ENCODE data around the gene MARVELD3. TPM values are rescaled to one million over a fixed set of nuclear protein-coding genes. Genes with fewer than 3 reads are reported as not detected.

MARVELD3 gene
- total RNA-seq, 1 experiment from 2014 or later: 7.4 TPM

DNA sequence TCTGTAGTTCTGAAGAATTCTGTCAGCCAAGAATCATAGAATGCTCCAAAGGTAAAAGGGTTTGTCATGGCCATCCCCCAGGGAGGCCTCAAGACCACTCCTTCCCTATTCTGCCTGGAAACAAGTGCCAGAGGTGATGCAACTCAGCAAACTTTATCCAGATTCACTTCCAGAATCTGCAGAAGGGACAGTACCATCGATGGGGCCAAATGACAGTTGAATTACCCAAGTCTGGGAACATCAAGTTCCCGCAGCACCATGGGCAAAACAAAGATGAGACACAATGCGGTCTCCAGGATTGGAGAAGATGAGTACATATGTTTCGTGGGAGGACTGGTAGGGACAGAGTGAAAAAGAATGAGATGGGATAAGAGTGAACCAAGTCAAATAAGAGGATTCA, 35.4 kb upstream of the MARVELD3 start:
- Histone ChIP-seq H3K9me2 (replicated peaks; ENCODE audit: low read length) (no peaks in the 10 kb centered on the region), H3K9me3 (ENCODE audit: low read length) (no peaks in the 10 kb centered on the region), H3K4me2 (ENCODE audit: low read length) (no peak overlapping the region), H3K36me3 (ENCODE audit: low read depth, low read length) (no peaks in the 10 kb centered on the region), H3F3A (ENCODE audit: low read length, unreplicated experiment) (no peaks in the 10 kb centered on the region), H3K79me2 (ENCODE audit: low read length) (no peaks in the 10 kb centered on the region), H3K27me3 (ENCODE audit: low read length) (peaks cover 7% of the 10 kb centered on the region), H4K20me1 (ENCODE audit: low read length) (no peaks in the 10 kb centered on the region), H3K9ac (ENCODE audit: low read length) (no peak overlapping the region), H3K4me3 (ENCODE audit: low read length) (no peak overlapping the region), H3K4me1 (ENCODE audit: insufficient read depth, low read length) (no peaks in the 10 kb centered on the region), H2AFZ (ENCODE audit: low read length) (no peak overlapping the region), H3K27ac (ENCODE audit: low read length) (no peak overlapping the region)
- BruUV-seq (replicated peaks): no TSS peak
- DNase-seq (no peak), ATAC-seq (no peak)
- ChIA-PET POLR2A (ENCODE audit: unreplicated experiment) (no interaction called here), CTCF (no interaction called here)
- TF ChIP-seq, protein P1, sequence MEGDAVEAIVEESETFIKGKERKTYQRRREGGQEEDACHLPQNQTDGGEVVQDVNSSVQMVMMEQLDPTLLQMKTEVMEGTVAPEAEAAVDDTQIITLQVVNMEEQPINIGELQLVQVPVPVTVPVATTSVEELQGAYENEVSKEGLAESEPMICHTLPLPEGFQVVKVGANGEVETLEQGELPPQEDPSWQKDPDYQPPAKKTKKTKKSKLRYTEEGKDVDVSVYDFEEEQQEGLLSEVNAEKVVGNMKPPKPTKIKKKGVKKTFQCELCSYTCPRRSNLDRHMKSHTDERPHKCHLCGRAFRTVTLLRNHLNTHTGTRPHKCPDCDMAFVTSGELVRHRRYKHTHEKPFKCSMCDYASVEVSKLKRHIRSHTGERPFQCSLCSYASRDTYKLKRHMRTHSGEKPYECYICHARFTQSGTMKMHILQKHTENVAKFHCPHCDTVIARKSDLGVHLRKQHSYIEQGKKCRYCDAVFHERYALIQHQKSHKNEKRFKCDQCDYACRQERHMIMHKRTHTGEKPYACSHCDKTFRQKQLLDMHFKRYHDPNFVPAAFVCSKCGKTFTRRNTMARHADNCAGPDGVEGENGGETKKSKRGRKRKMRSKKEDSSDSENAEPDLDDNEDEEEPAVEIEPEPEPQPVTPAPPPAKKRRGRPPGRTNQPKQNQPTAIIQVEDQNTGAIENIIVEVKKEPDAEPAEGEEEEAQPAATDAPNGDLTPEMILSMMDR (conservative IDR thresholded peaks at IDR 0.05; ENCODE audit: low read depth, low read length): no peak
- TF ChIP-seq EZH2 (IDR thresholded peaks at IDR 0.05; ENCODE audit: low read length, unreplicated experiment) (no peak), EZH2phosphoT487 (IDR thresholded peaks at IDR 0.05; ENCODE audit: borderline replicate concordance, low read length) (no peak)
- intact Hi-C loops (cut with micrococcal nuclease): no loop called here

DNA sequence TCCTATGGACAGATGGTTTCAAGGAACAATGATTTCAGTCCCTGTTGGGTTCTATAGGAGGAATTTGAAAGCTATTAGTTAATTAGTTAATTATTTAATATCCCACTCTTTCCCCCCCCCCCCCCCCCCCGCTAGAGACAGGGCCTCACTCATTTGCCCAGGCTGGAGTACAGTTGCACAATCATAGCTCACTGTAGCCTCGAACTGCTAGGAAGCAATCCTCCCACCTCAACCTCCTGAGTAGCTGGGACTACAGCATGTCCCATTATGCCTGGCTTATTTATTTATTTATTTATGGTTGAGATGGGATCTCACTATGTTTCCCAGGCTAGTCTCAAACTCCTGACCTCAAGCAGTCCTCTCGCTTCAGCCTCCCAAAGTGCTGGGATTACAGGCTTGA, 34.1 kb upstream of the MARVELD3 start:
- Histone ChIP-seq H3K4me1 (ENCODE audit: insufficient read depth, low read length) (no peaks in the 10 kb centered on the region), H4K20me1 (ENCODE audit: low read length) (no peaks in the 10 kb centered on the region), H3K4me3 (ENCODE audit: low read length) (no peak overlapping the region), H3K27me3 (ENCODE audit: low read length) (peaks cover 7% of the 10 kb centered on the region), H3K9me3 (ENCODE audit: low read length) (no peaks in the 10 kb centered on the region), H3K36me3 (ENCODE audit: low read depth, low read length) (no peaks in the 10 kb centered on the region), H3K27ac (ENCODE audit: low read length) (no peak overlapping the region), H2AFZ (ENCODE audit: low read length) (no peak overlapping the region), H3K9me2 (replicated peaks; ENCODE audit: low read length) (no peaks in the 10 kb centered on the region), H3K4me2 (ENCODE audit: low read length) (no peak overlapping the region), H3K9ac (ENCODE audit: low read length) (no peak overlapping the region), H3K79me2 (ENCODE audit: low read length) (no peaks in the 10 kb centered on the region), H3F3A (ENCODE audit: low read length, unreplicated experiment) (no peaks in the 10 kb centered on the region)
- TF ChIP-seq, protein P1 (conservative IDR thresholded peaks at IDR 0.05; ENCODE audit: low read depth, low read length): no peak
- no peak for TF ChIP-seq EZH2 (IDR thresholded peaks at IDR 0.05; ENCODE audit: low read length, unreplicated experiment)
- no peak for TF ChIP-seq EZH2phosphoT487 (IDR thresholded peaks at IDR 0.05; ENCODE audit: borderline replicate concordance, low read length)
- no TSS peak for BruUV-seq (replicated peaks)
- ATAC-seq (no peak), DNase-seq (no peak)
- ChIA-PET POLR2A (ENCODE audit: unreplicated experiment) (no interaction called here), CTCF (no interaction called here)
- intact Hi-C loops (cut with micrococcal nuclease): no loop called here

DNA sequence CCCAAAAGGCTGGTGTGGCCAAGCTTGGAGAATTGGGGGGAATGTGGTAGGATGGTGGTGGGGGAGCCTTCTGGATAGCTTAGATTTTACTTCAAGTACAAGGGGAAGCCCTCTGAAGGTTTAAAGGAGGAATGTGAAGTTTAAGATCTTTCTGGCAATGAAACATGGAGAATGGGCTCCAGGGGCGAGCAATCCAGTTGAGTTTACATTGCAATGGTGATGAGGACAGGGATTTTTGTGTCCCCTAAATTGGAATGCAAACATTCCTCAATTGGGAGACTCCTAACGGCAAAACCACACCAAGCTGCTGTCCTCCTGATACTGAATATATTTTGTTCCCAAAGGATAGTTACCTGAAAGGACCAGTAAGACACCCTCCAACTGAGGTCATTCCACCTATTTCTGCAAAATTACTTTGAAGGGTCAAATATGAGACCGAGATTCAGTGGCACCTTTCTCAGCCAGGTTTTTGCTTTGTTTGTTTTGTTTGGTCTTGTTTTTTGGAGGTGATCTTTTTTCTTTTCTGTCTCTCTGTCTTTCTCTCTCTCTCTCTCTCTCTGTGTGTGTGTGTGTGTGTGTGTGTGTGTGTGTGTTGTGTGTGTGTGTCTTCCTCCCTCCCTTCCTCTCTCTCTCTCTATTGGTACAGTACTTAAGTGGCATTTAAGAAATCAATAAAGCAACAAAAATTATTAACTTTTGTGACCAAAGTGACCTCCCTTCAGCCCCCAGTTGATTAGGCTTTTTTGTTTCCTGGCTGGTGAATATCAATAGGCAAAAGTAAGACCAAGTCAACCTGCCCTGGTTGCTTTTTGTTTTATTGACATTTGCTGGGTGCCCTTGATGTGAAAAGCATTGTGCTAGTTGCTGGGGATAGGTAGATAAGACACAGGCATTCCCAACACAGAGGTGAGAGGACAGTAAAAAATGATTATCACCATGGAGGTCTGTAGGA, 32.7 kb upstream of the MARVELD3 start:
- CTCF ChIA-PET: no interaction called here
- H3K27me3 ChIP-seq (ENCODE audit: low read length): no peaks in the 10 kb centered on the region
- no TSS peak for BruUV-seq (replicated peaks)
- no peak for DNase-seq
- H3K9me3 ChIP-seq (ENCODE audit: low read length): no peaks in the 10 kb centered on the region
- no peak overlapping the region for H3K9ac ChIP-seq (ENCODE audit: low read length)
- H3K4me1 ChIP-seq (ENCODE audit: insufficient read depth, low read length): no peaks in the 10 kb centered on the region
- no peaks in the 10 kb centered on the region for H3F3A ChIP-seq (ENCODE audit: low read length, unreplicated experiment)
- no peak overlapping the region for H3K4me3 ChIP-seq (ENCODE audit: low read length)
- H4K20me1 ChIP-seq (ENCODE audit: low read length): no peaks in the 10 kb centered on the region
- no peak for TF ChIP-seq EZH2 (IDR thresholded peaks at IDR 0.05; ENCODE audit: low read length, unreplicated experiment)
- intact Hi-C loops (cut with micrococcal nuclease): no loop called here
- H3K27ac ChIP-seq (ENCODE audit: low read length): no peak overlapping the region
- H3K9me2 ChIP-seq (replicated peaks; ENCODE audit: low read length): no peaks in the 10 kb centered on the region
- H3K36me3 ChIP-seq (ENCODE audit: low read depth, low read length): no peaks in the 10 kb centered on the region
- H3K4me2 ChIP-seq (ENCODE audit: low read length): no peak overlapping the region
- POLR2A ChIA-PET (ENCODE audit: unreplicated experiment): no interaction called here
- H2AFZ ChIP-seq (ENCODE audit: low read length): no peak overlapping the region
- no peak for ATAC-seq
- H3K79me2 ChIP-seq (ENCODE audit: low read length): no peaks in the 10 kb centered on the region

Measured in PC-3 (cell line).